IPS-18c (cell line): ENCODE data around the gene EPB41L5.
A peak's percentile ranks its signal among the peaks of the same experiment; 100 is the strongest.

Experiments
- H3K4me3 ChIP-seq: 2 replicates; pipeline ENCODE4 v1.7.0; 2013; ENCODE audit warnings: low read depth, mild to moderate bottlenecking, low read length, moderate library complexity; ENCODE audit not compliant: insufficient read depth
- H3K9me3 ChIP-seq: one replicate; pipeline ENCODE4 v1.6.1; 2013; ENCODE audit warnings: mild to moderate bottlenecking, low read length, moderate library complexity; ENCODE audit not compliant: control insufficient read depth, insufficient read depth

EPB41L5 gene

DNA sequence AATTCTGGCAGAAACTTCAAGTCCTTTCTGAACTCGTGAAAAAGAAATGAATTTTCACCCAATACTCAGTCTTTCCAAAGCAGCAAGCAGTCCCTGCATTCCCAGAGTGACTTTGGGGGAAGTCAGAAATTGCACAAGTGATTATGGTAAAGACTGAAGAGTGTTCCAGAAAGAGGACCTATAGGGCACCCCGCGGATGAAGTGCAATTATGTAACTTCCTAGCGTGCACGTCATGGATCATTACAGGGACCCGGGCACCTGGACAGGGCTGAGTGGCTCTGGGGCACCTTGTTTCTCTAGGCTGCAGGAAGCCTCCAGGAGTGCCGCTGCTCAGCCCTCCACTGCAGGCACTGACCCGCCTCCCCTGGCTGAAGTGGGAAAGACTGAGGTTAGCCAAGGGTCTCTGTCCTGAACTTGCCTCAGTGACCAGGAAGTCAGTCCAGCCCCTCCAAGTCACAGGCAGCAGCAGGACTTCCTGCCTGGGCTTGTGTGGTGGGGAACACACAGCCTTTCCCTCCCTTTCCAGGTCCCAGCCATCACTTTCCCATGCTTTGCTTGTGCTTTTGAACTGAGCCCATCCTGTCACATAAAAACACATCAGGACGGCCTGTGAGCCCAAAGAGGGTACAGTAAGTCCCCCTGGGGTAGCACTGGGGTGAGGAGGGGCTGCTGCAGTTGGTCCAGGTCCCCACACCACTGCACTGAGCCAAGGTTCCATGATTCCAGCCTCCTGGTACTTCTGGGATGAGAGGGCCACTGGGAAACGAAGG, 190.6 kb downstream of the EPB41L5 start:
- H3K9me3 ChIP-seq, result no peaks in the 10 kb centered on the region
- H3K4me3 ChIP-seq, result no peak overlapping the region

DNA sequence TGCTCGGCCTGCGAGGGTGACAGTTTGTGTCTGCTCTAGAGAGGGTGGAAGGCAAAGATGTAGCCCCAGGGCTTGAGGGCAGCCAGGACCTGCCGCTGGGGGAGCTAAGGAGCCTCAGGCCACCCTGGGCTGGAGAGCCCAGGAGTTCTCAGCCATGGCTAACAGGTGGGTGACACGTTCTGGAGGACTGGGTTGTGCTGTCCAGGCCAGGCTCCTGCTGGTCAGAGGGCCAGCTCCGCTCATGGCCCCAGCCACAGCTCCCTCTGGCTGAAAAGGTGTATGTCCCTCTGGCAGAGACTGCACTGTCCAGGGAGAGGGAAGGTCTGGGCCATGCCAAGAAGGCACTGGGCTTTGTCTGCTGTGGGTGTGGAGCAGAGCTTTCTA, 191.1 kb downstream of the EPB41L5 start:
- Histone ChIP-seq H3K9me3 (no peaks in the 10 kb centered on the region), H3K4me3 (no peak overlapping the region)

DNA sequence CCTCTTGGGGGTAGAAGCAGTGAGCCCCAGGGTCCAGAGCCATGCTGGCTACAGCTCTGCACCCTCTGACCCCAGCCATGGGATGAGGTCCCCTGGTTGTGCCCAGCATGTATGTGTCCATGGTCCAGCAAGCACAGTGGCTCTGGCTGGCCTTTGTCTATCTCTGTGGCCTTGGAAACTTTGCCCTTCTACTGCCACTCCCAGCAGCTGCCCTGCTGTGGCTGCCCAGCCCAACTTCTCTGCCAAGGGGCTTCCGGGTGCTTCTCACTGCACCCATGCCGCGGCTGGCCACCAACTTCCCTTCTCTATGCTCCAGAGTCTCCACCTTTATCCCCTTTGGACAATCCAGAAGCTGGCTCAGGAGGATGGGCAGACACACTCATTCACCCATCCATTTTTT, 191.5 kb downstream of the EPB41L5 start:
- no peak overlapping the region for H3K4me3 ChIP-seq
- H3K9me3 ChIP-seq, result no peaks in the 10 kb centered on the region

DNA sequence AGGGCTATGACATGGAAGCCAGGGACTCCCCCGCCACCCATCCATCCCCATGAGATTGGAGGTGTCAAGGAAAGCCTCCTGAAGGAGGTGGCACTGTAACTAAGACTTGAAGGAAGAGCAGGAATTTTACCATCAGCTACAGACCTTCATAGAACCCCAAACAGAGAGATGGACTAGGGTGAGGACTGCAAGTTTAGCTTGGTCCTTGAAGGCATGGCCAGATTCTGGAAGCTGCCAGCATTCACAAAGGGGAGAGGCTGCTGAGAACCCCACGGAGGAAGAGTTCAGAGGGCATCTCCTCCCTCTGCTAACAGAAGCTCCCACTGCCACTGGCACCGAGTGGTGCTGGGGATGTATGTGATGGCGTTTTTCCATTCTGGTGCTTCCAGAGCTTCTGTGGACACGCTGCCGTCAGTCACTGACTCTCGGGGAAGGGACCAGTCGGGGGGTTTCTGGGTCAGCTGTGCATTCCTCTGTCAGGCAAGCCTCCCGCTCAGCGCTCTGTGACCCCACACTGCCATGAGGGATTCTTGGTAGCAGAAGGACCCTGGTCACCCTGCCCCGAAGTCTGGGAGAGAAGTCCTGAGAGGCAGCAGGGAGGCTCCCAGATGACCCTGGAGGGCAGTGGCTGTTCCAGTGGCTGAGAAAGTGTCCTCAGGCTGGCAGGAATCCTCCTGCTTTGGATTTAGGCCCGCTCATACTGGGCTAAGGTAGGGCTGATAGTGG, 192.2 kb downstream of the EPB41L5 start:
- Histone ChIP-seq H3K4me3 (no peak overlapping the region), H3K9me3 (no peaks in the 10 kb centered on the region)

DNA sequence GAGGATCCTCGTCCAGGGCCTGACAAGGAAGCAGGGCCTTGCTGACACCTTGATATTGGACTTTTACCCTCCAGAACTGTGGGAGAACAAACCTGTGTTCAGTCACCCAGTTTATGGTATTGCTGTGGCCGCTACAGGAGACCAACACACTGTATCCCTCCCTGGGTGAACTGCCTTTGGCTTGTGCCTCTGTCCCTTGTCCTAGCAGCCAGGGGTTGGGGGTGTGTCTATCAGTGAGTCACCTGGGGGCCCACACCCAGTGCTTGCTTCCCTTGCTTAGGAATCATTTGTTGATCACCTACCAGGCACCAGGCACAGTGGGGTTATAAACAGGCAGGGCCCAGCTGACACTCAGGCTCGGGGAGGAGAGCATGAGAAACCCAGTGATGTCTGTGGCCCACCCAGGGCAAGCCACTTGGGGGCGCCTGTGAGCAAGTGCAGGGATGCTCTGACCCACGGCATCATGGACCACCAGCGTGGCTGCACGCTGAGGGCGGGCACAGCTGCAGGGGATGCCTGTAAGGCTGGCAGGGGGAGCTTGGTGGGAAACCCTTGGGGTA, 193.2 kb downstream of the EPB41L5 start:
- H3K9me3 ChIP-seq, result no peaks in the 10 kb centered on the region
- H3K4me3 ChIP-seq, result no peak overlapping the region

DNA sequence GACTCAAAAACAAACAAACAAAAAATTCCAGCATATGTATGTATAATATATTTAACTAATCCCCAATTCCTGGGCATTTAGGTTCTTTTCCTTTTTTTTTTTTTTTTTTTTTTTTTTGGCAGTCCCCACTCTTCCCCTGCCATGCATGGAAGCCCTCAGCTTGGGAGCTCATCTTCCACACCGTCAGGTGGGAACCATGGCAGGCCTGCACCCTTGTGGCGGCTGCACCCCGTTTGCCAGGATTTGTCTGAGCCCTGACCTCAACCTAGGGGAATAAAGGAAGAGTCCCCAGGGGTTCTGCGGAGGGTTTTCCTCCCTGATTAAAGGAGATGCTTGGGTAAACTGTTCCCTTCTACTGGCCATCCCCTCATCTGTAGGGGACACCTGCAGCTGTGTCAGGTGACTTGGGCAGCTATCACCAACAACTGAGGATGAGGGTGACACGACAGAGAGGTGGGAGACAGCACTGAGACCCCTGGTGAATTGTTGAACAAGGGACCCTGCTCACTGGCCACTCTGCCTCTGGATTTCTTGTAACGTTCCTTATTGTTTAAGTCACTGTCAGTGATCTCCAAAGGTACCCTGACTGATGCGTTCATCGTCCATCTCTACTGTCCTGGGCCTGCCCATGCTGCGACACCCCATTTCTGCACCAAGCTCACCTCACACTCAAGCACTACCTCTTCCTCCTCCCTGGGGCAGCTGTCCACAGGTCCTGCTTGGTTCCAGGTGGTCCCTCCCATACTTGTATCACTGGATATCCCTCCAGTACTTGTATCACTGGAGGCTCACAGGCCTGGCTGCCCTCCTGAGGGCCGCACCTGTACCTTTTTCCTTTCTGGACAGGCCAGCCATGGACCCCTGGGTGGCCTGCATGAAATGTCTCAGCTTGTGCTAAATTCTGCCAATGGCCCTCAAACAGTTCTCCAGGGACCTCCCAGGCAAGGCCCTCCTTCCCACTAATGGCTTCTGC, 195.8 kb downstream of the EPB41L5 start:
- no peaks in the 10 kb centered on the region for H3K9me3 ChIP-seq
- no peak overlapping the region for H3K4me3 ChIP-seq

DNA sequence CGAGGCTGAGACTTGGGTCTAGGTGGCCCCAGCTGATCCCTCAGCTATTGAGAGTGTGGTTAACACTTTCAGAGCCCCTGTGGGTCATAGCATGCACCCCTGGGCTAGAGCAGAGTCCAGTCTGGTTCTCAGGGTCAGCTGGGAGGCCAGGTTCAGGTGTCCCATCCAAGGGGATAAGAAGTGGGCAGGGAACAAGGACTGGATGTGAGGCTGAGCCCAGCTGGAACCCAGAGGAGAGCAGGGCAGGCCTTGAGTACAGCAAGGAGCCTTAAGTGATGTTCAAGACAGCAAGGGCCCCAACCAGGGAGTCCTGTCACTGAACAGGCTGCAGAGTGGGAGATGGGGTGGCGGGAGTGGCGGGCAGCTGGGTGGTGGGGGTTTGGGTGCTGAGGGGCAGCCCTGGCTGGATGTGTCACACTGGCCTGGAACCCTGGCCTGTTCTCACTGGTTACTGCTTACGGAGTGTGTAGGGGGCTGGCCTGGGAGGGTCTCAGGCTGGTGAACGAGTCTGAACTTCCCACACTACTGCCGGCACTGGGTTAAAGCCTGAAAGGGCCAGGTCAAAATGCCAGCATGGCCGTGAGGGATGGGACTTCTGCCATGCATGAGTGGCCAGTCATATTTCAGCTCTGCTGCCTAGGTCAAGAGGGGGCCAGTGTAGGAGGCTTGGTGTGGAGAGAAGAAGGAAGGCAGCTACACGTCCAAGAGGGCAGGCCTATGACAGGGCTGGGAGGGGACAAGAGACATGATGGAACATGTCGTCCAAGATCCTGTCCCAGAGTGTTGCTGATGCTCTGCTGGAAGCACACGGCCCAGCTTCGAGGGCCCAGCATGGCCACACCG, 196.8 kb downstream of the EPB41L5 start:
- H3K4me3 ChIP-seq, result no peak overlapping the region
- no peaks in the 10 kb centered on the region for H3K9me3 ChIP-seq

DNA sequence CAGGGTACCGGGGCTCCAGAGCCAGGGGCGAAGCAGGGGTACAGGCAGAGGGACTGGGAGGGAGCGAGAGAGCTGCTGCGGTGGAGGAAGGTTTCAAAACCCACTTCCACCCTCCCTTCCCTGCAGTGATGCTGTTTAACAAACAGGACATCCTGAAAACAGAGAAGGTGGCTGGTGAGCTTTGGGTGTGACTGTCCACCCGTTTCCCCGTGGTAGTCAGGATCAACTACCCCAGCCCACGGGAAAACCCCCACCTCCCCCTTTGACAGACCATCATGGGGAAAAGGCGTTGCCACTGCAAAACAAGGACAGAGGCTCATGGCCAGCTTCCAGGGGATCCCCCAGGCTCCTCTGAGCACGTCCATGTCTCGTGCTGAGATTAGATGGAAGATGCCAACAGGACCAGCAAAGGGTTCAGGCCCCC, 197.4 kb downstream of the EPB41L5 start:
- H3K9me3 ChIP-seq, result no peaks in the 10 kb centered on the region
- H3K4me3 ChIP-seq, result no peak overlapping the region

DNA sequence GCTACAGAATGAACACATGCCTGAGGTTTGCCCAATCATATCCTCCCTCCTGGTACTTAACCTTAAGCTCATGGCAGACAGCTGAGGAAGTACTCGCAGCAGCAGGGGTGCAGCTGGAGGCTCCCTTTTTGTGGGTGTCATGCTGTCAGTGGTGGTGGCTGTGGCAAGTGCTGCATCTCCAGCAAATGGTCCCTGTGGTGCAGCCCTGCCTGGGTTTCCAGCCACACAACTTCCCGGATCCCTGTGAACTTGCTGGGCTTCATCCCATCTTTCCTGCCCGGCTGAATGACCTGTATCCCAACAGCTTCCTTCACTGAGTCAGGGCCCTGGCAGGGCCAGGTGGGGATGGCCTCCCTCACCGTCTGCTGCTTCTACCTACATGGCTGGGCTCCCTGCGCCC, 205.3 kb downstream of the EPB41L5 start:
- H3K9me3 ChIP-seq, result peaks cover 4% of the 10 kb centered on the region
- H3K4me3 ChIP-seq, result no peak overlapping the region

DNA sequence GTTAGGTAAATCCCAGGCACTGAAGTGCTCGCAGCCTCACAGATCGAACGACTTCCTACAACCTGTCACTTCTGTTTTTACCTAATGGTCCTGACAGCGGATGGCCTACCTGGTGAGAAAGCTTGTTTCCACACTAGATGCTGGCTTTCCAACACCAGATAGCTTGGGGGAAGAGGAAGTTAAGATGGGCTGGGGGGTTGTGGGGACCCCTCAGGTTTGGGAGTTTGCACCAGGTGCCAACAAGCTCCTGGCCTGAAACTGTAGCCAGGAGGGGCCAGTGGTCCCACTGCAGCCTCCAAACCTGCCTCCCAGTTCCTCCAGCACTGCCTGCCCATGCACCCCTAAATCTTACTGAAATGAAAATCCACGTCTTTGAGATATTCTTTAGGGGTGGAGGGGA, 206.4 kb downstream of the EPB41L5 start:
- Histone ChIP-seq H3K9me3 (peaks cover 4% of the 10 kb centered on the region), H3K4me3 (no peak overlapping the region)

DNA sequence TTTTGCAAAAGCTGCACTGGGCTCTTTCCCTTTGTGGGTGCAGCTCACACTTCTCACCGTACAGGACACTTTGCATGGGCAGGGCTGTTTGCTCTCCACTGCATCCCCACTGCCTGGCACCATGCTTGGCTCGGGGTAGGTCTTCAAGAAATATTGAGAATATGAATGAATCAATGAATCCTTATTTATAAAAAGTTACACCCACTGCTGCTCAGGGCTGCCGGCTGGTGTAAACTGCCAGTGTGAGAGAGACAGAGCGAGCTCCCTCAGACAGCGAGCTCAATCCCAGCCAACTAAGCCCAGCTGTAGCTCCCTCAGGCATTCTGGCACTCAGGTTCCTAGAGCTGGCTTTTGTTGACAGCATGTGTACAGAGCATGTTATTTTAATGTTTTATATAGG, 206.9 kb downstream of the EPB41L5 start:
- peaks cover 4% of the 10 kb centered on the region for H3K9me3 ChIP-seq
- H3K4me3 ChIP-seq, result no peak overlapping the region

DNA sequence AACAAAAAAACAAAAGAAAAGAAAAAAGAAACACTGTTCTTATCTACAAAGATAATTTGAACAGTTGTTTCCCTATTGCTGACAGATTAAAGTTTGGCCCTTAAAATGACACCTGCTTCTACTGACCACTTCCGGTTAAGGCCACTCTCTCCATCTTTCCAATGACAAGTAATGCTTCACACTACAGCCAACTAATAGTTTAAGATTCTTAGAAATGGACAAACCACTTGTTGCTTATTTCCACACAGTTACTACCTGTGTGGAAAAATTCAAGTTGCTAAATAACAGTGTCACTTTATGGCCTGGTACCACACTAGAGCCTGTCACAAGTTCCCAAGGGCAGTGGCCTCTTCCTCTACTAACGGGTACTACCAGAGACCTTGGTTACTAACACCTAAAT, 207.9 kb downstream of the EPB41L5 start:
- Histone ChIP-seq H3K9me3 (peaks cover 4% of the 10 kb centered on the region), H3K4me3 (no peak overlapping the region)

DNA sequence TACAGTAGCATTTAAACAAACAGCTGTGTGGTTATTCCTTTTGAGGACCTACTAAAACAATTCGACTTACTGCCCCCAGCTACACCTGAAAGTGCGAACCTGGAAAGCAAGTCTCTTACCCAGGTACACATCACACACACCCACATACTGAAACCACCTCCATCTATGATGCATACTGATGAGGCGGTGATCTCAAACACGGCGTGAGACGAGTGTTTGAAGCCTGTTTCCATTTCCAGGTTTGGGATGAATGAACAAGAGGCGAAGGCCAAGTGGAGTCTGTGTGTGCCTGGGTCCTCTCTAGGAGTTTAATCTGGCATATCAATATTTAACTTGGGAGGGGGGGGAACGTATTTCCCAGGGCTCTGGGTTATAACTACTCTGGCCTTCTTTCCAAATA, 208.7 kb downstream of the EPB41L5 start:
- Histone ChIP-seq H3K9me3 (peaks cover 4% of the 10 kb centered on the region), H3K4me3 (no peak overlapping the region)

DNA sequence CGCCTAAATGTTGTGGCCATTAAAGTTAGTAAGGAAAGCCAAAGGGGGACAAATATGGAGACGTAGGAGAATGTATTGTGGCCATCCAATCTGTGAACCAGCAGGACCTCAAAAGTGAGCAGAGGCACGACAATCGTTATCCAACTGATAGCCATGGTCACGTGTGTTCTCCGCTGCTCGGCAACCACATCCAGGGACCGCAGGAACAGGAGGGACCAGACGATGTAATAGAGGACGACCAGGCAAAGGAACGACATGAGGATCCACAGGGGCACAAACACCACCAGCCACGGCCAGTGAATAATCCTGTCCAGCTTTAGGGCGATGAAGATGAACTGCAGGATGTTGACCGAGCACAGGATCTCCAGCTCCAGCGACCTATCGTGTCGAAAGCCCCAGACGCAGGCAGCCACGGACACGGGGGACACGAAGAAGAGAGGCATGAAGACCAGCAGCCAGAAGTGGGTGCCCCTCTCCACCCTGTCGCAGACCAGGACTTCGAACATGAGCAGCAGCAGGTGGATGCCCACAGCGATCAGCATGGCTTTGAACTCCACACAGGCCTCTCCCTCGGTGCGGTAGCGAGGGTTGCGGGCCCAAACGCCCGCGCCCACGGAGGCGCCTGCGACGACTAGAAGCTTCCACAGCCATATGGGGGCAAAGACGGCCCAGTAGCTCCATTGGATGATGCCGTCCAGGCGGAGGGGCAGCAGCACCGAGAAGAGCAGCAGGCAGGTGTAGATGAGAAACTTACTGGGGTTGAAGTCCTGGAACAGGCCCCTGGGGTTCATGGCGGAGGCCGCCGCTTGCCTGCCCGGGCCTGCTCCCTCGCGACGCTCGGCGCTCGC, 209.5 kb downstream of the EPB41L5 start:
- Histone ChIP-seq H3K9me3 (peaks cover 4% of the 10 kb centered on the region), H3K4me3 (peak overlapping the region; percentile 66; the same call in 1 of the 2 replicates)

DNA sequence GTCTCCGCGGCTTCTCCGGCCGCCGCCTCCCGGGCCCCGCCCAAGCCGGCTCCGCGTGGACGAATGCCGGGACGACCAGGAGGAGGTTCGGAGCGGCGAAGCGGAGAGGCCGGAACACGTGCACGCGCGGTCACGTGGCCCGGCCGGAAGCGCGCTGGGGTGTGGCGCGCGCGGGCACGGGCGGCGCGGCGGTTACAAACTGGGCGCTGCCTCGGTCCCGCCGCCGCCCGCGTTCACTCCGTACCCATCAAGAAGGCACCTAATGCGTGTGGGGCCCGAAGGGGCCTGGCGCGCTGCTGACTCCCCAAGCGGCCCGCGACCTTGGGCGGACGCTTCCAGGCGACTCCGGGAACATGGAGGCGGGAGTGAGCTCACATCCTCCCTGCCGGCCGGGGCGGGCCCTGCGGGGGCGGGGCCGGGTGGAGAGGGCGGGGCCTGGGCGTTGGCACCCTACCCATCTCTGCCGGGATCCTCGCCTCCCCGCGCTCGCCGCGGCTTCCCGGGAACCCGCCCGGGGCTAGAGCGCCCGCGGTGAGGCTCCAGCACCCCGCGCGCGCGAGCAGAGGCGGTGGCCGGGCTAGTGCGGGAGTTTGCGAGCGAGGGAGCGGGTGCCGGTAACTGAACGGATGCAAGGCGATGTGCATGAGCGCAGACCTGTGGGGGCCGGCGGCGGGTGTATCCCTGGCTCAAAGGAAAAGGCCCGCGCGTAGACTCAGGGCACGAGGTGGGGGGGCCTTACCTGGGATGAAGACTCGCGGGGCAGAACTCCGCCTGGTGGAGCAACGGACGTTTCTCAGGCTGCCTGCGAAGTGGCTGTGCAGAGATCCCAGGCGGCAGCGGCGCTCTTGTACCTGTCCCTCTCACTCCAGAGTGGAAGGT, 210.4 kb downstream of the EPB41L5 start, which contains the start of gene TMEM185B:
TSS of gene TMEM185B (minus strand) at position 367 of the 879 bp plus-strand sequence. CDS start 424 bp downstream, outside the sequence.
- peak within 1 kb of the TSS; percentile 66 for H3K4me3 ChIP-seq
- peaks cover 4% of the 10 kb centered on the region for H3K9me3 ChIP-seq
